ENCODE results near the gene SLC13A2. TPM values are rescaled to one million over a fixed set of nuclear protein-coding genes. Genes with fewer than 3 reads are reported as not detected.

Gene SLC13A2
- total RNA-seq, 1 donor from 2014 or later, result not detected

DNA sequence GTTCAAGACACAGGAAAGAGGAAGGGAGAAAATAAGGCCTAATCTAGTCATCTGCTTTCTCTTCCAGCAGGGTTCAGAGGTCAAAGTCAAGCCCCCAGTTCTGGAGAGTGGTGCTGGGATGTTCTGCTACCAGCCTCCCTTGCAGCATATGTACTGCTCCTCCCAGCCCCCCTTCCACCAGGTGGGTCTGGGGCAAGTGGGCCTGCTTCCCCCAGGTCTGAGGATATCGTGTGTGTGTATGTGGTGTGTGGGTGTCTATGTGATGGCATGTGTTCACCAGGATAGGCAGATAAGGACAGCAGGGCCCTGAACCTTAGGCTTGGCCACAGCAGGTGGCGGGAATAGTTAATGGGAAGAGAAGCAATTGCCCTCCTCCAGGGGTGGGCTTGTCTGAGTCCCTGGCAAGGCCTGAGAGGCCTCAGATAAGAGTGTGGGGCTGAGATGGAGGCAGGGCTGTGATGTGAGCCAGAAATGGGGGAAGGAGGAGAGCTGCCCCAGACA is 53.8 kb downstream of the SLC13A2 start:
- DNase-seq (ENCODE audit: missing footprints) (no peak), ATAC-seq (no peak)
- intact Hi-C loops (cut with DNase I), result no loop called here

DNA sequence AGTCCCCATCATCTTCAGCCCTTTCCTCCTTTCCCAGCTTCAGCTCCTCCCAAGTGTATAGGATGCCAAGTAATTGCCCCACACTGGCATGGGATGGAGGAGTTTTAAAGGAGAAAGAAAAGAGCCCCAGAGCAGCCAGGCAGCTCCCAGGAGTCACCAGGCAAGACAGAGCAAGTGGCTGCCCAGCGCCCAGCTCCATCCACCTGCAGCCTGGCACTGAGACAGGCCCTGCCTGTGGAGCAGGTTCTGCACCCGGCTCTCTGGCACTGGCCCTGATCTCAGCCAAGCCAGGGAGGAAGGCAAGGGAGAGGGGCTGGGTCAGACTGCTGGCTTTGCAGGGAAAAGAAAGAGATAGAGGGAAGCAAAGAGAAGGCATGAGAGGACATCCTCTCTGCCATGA is 54.4 kb downstream of the SLC13A2 start:
- intact Hi-C loops (cut with DNase I), result no loop called here
- ATAC-seq, result no peak
- DNase-seq (ENCODE audit: missing footprints), result no peak

DNA sequence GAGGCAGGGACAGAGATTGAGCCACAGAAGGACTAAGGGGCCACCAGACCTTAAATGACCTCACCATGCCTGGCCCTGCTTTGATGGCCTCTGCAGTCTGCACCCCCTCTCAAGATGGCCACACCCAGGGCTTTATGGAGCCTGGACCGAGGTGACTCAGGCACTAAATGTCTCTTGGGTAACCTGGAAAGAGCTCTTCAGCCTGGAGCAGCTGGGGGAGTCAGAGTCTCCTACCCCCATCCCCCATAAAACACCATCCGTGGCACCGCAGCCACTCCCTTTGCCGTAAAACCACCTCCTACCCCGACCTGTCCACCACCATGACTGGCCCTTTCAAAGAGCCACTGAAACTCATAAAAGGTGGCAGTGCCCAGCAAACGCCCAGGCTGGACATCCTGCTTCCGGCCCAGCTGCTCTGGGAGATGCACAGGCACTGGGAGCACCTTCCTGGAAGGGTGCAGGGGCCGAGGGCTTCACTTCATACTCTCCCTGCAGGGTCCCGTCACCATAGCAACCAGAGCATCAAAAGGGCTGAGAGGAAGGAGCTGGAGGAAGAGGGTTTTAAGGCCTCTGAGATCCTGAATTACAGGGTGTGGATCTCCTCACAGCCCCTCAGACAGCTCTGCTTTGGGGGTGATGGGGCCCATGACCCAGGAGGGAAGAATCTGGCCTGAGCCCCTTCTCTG is 55.0 kb downstream of the SLC13A2 start:
- ATAC-seq (no peak), DNase-seq (ENCODE audit: missing footprints) (no peak)
- intact Hi-C loops (cut with DNase I), result no loop called here

DNA sequence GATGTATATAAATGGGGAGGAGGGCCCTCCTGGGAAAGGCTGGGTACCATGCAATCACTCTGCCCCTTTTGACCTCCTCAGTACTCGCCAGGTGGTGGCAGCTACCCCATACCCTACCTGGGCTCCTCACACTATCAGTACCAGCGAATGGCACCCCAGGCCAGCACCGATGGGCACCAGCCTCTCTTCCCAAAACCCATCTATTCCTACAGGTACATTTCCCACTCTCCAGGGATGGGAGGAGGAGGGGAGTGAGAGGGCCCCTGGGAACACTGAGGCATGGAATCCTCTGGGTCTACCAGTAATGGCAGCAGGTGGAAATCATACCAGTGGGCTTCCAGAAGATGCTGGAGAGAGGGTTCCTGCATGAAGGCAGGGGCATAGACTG is 55.6 kb downstream of the SLC13A2 start:
- intact Hi-C loops (cut with DNase I), result no loop called here
- ATAC-seq (no peak), DNase-seq (ENCODE audit: missing footprints) (no peak)

DNA sequence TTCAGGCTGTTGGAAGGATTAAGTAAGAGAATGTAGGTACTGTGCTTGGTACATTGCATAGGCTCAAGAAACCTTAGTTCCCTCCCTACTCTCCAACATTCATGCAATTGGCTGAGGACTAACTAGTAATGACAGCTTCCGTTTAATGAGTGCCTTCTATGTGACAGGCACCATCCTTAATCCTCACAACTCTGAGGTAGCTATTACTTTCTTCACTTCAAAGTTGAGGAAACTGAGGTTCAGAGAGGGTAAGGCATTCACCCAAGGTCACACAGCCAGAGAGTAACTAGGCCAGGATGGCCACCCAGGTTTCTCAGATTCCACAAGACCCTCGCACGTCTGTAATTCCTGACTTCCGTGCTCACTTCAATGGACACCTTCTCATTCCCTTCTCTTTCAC is 56.8 kb downstream of the SLC13A2 start:
- DNase-seq (ENCODE audit: missing footprints) (no peak), ATAC-seq (no peak)
- intact Hi-C loops (cut with DNase I), result no loop called here

DNA sequence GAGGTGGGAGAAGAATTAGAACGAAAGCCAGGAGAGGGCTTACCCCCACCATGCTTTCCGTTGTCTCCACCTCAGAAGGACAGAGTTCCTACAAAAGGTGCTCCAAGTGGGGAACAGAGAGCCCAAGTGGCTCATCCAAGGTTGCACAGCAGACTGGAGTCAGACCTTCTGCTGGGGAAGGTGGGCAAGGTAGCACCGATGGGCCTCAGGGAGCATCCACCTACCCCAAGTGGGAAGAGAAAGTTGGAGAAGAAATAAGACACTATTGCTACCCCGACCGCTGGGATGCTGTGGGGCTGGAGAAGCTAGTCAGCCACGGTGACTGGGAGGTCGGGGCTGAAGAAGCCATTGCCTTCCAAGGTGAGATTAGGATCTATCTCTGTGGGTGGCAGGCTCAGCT is 57.5 kb downstream of the SLC13A2 start:
- ATAC-seq (no peak), DNase-seq (ENCODE audit: missing footprints) (no peak)
- intact Hi-C loops (cut with DNase I), result no loop called here

DNA sequence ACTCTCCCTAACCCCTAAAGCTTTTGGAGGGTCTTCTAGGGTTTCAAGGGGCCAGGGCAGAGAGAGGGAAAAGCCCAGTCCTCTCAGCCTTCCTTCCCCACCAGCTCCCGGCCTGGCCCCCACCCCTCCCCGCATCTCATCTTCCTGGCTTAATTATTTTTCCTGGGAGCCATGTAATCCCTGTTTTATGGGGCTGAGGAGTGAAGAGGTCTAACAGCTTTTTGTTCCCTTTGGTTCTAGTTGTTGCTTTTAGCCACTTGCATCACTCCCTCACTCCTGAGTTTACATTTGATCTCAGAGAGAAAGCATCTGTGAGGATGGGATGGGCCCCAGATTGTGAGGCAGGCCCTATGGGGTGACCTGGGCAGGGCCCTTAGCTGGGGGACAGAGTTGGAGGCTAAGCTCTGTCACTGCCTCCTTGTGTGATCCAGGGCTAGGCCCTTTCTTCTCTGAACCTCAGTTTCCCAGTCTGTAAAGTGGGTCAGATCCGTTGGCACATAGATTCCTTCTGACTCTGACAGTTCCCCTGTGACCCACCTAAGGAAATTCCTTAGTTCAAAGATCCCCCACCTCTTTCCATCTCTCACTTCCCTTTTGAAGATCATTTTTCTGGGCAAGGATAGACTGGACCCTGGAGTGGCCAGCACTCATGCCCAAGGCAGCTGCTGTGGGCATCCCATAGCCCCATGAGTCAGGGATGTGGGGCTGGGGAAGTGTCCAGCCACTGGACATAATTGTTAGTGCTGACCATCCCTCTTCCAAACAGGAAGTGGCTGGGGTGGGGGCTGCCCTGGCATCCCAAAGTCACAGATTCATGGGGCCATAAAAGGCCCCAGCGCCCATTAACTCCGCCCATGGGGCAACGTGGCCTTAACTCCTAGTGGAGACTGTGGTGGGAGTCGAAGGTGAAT is 58.9 kb downstream of the SLC13A2 start:
- ATAC-seq (no peak), DNase-seq (ENCODE audit: missing footprints) (no peak)
- intact Hi-C loops (cut with DNase I), result no loop called here

DNA sequence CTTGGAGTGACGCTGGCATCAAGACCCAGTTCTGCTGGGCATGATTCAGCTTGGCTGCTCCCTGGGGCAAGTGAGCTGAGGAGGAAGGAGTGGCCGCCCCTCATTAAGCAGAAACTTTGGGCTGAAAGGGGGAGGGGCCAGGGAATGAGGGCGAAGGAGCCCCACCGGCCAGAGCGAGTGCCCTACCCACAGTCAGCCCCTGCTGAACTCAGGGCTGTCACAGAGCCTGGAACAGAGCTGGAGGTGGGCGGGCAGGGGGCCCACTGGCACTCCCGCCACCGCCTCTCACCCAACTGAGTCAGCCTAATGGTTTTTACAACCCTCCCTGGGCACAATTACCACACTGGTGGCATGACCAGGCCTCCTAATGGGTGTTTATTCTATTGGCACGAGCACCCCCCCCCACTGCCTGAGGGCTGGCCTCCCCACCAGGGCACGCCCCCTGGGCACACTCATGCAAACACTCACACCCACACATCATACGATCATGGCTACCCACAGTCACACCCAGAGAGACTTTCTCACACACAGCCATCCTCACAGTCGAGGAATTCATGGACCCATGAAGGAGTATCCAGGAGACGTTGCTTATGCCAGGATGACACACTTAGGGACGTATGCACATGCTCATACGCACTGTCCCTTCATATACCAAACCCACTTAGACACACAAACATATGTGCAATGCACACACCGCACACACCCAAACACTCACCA is 59.8 kb downstream of the SLC13A2 start:
- DNase-seq (ENCODE audit: missing footprints) (no peak), ATAC-seq (no peak)
- intact Hi-C loops (cut with DNase I), result no loop called here

DNA sequence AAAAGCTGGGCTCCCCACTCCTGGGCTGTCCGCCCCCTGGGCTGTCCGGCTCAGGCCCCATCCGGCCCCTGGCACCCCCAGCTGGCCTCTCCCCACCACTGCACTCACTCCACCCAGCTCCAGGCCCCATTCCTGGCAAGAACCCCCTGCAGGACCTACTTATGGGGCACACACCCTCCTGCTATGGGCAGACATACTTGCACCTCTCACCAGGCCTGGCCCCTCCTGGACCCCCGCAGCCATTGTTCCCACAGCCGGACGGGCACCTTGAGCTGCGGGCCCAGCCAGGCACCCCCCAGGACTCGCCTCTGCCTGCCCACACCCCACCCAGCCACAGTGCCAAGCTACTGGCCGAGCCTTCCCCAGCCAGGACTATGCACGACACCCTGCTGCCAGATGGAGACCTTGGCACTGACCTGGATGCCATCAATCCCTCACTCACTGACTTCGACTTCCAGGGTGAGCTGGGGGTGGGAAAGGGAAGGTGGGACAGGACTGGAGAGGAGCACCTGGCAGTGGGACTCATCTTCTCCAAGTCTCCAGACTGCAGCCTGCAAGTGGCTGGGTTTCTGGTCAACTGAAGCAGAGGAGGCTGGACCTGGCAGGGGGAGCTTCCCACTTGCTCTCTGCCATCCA is 61.4 kb downstream of the SLC13A2 start:
- no peak for ATAC-seq
- DNase-seq (ENCODE audit: missing footprints), result no peak
- intact Hi-C loops (cut with DNase I), result loop anchor here (5.0 kb wide), 1 partner anchor 43 kb away; no protein-coding TSS in a partner anchor

DNA sequence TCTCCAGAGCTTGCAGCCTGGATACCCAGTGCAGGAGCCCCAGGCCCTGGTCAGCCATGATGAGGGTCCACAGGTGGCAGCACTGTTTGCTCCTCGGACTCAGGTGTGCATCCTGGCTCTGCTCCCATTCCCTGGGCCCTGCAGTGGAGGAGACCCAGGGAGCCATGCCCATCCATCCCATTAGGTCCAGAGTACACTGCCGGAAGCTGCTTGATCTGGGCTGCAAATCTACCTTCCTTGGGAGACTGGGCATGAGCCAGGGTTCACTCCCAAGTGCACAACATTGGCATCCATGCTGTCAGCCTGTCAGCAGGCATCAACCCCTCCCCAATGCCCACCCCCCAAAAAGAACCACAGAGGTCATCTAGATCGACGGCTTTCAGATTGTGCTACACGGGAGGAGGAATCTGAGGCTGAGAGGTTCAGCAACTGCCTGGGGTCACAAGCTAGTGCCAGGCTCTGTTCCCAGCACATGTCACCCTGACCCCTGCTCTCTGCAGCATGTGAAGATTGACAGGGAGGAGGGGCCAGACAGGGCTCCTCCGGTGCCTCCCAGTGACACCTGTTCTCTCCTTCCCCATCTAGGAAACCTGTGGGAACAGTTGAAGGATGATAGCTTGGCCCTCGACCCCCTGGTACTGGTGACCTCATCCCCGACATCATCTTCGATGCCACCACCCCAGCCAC is 63.2 kb downstream of the SLC13A2 start:
- intact Hi-C loops (cut with DNase I), result loop anchor here (5.0 kb wide), 1 partner anchor 44 kb away; no protein-coding TSS in a partner anchor
- ATAC-seq (no peak), DNase-seq (ENCODE audit: missing footprints) (no peak)

DNA sequence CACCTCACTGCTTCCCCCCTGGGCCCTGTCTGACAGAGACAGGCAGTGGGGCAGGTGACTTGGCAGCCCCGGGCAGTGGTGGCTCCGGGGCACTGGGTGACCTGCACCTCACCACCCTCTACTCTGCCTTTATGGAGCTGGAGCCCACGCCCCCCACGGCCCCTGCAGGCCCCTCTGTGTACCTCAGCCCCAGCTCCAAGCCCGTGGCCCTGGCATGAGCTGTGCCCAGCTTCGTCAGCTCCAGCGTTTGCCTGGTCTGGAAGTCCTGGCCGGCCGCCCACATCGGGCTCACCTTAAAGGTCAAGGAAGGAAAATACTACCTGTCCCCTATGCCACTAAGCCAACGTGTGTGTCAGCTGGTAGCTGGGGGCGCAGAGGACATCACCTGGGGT is 63.8 kb downstream of the SLC13A2 start:
- intact Hi-C loops (cut with DNase I), result loop anchor here (5.0 kb wide), 1 partner anchor 45 kb away; no protein-coding TSS in a partner anchor
- no peak for ATAC-seq
- DNase-seq (ENCODE audit: missing footprints), result no peak

DNA sequence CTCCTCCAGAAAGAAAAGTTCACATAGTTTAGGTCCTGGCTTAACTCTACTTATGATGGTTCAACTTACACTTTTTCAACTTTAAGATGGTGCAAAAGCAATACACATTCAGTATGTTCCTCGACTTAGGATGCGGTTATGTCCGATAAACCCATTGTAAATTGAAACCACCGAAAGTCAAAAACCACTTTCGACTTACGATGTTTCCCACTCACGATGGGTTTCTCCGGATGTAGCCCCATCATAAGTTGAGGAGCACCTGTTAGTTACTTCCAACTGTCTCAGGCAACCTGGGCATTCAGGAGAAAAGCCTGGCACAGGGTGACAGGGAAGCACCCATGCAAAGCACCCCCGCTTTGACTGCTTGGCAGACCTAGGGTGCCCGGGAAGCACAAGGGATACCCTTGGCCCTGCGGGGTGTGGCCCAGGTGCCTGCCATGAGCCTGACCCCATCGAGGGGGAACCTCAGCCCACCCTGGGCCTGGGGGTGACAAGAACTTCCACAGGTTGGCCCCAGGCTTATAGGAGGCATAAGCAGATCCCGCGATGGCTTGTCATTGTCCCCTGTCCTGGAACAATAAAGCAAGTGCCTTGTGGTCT is 65.0 kb downstream of the SLC13A2 start:
- intact Hi-C loops (cut with DNase I), result loop anchor here (5.0 kb wide), 1 partner anchor 46 kb away; no protein-coding TSS in a partner anchor

DNA sequence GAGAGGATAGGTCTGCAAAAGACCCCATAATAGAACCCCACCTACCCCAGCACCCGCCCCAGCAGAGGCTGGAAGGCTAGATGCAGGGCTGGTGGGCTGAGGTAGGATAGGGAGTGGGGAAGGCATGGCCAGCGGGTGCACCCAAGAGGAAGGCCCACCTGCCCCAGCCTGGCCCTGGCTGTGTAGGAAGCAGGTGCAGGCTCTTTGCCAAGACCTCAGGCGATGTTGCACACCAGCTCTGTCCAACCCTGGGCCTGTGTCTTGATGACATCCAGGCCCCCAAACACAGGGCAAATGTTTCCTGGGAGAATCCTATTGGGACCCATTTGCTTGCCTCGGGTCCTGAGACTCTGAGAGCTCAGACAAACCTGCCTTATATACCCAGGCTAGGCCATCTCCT is 66.8 kb downstream of the SLC13A2 start:
- DNase-seq (ENCODE audit: missing footprints), result no peak
- intact Hi-C loops (cut with DNase I), result no loop called here
- ATAC-seq, result no peak

More for the DNA sequence above, 65.0 kb downstream of the SLC13A2 start:
- no peak for ATAC-seq
- no peak for DNase-seq (ENCODE audit: missing footprints)

DNA sequence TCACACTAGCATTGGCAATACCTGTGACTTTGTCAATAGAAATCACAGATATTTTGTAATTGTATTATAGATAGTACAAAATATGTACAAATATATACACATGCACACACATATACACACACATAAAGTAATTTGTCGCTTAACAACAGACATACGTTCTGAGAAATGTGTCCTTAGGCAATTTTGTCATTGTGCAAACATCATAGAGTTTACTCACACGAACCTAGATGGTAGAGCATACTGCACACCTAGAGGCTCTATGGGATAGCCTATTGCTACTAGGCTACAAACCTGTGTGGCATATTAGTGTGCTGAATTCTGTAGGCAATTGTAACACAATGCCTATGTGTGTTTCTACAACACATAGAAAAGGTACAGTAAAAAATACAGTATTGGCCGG is 68.0 kb downstream of the SLC13A2 start:
- DNase-seq (ENCODE audit: missing footprints) (no peak), ATAC-seq (no peak)
- intact Hi-C loops (cut with DNase I), result no loop called here

DNA sequence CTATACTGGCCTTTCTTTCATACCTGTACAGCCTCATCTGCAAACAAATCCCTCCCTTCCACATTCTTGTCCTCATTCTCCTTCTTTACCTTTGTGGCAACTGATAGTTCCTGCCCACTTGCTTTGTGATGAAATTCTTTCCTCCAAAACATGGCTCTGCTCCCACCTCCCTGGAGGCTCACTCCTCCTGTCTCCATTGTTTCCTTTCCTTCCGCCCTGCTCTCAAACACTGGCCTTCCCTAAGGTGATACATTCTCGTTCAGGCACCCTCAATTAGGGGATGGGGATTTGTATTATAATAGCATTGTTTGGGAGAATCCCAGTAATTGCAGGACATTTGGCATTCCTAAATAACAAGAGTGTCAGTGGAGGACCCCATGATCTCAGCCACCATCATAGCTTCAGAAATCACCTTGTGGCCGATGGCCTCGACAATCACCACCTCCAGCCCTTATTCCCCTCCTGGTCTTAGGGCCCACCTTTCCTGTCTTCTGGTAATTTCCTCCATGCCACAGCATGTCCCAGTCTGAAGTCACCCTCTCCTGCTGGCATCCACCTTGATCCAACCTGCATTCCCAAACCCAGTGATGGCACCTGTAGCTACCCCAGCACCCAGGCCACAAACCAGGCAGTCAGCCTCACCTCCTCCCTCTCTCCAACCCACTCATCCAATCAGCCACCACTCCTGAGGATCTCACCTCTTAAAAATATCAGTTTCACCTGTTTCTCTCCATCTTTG is 71.1 kb downstream of the SLC13A2 start:
- no peak for ATAC-seq
- DNase-seq (ENCODE audit: missing footprints), result no peak
- intact Hi-C loops (cut with DNase I), result no loop called here

DNA sequence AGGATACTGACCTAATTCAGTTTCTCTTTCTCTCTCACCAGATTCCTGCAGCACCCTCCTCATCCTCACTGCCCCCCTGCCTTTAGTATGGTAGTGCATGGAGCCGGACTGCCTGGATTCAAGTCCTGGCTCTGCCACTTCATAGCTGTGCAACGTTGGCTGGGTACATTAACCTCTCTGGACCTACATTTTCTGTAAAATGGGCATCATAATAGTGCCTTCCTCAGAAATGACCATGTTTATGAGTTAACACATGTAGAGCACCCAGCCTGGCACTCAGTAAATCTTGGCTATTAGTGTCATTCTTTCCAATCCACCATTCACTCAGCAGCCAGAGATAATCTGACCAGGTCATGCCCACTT is 71.7 kb downstream of the SLC13A2 start:
- ATAC-seq, result no peak
- DNase-seq (ENCODE audit: missing footprints), result peak; percentile 6
- intact Hi-C loops (cut with DNase I), result no loop called here

DNA sequence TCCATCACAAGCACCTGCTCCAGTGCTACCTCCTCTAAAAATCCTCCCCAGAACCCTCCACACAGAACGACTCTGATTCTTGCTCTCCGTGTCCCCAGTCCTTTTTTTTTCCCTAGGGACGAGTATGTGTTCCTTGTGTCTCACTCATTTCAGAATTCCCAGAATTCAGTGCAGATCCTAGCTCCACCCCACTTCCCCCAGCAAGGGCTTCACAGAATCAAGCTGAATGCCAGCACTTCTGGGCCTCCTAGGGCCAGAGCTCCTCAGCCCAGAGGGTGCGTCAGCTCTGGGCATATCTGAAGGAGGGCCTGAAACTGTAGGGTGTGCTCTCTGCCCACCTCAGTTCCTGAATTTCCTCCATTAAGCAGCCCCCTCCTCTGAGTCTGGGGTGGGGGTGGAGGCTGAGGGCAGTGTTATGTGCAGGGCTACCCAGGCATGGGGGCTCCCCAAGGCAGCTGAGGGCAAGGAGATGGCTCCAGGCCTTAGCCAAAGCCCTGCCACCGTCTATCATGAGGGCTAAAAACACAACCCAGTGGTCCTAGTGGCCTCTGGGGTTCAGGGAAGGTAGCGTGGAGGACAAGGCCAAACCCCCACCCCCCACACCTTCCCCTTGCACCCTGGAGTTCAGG is 72.5 kb downstream of the SLC13A2 start:
- no peak for DNase-seq (ENCODE audit: missing footprints)
- intact Hi-C loops (cut with DNase I), result no loop called here
- no peak for ATAC-seq
